ENCODE data around the gene NETO1. TPM values are rescaled to one million over a fixed set of nuclear protein-coding genes. Genes with fewer than 3 reads are reported as not detected.

NETO1 gene
- total and polyA plus RNA-seq, 8 donors, result 0.14 to 0.59 (median 0.36) TPM; not detected in 4

DNA sequence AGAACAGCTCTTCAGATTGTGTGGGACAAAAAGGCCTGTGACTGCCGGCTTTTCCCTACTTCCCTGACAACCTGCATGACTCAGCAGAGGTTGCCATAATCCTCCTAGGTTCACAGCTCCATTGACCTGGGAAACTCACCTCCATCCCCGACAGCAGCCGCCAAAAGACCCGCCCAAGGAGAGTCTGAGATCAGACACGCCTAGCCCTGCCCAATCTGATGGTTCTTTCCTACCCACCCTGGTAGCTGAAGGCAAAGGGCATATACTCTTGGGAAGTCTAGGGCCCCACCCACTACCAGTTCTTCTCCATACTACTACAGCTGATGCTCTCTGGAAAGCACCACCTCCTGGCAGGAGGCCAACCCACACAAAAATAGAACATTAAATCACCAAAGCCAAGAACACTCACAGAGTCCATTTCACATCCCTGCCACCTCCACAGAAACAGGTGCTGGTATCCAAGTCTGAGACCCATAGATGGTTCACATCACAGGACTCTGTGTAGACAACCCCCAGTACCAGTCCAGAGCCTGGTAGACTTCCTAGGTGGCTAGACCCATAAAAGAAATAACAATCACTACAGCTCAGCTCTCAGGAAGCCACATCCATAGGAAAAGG lies 140.6 kb downstream of the NETO1 start:
- H3K4me3 ChIP-seq, result no peak overlapping the region
- no peaks in the 10 kb centered on the region for H3K27me3 ChIP-seq
- no peak for ATAC-seq
- intact Hi-C loops (cut with DNase I), result no loop called here
- no peaks in the 10 kb centered on the region for H3K36me3 ChIP-seq
- no peak for DNase-seq
- TF ChIP-seq CTCF (IDR thresholded peaks at IDR 0.05), result no peak
- H3K9me3 ChIP-seq, result peaks cover 0 to 4% of the 10 kb centered on the region in 2 donors
- no peaks in the 10 kb centered on the region for H3K4me1 ChIP-seq
- no peak overlapping the region for H3K27ac ChIP-seq

DNA sequence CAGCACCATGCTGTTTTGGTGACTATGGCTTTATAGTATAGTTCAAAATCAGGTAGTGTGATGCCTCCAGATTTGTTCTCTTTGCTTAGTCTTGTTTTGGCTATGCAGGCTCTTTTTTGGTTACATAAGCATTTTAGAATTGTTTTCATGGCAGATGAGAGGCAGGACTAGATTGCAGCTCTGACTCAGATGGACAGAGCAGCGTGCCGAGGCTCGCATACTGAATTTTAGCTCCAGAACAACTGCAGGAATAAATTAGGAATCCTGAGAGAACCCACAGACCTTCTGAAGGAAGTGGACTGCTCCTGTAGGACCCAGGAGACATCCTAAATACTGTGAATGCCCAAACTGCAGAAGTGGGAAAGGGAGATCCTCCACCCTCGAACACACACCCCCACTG lies 141.6 kb downstream of the NETO1 start:
- no peak for TF ChIP-seq CTCF (IDR thresholded peaks at IDR 0.05)
- DNase-seq, result no peak
- H3K4me1 ChIP-seq, result no peaks in the 10 kb centered on the region
- H3K27ac ChIP-seq, result no peak overlapping the region
- no peaks in the 10 kb centered on the region for H3K27me3 ChIP-seq
- H3K36me3 ChIP-seq, result no peaks in the 10 kb centered on the region
- H3K9me3 ChIP-seq, result peaks cover 0 to 4% of the 10 kb centered on the region in 2 donors
- intact Hi-C loops (cut with DNase I), result no loop called here
- no peak overlapping the region for H3K4me3 ChIP-seq
- ATAC-seq, result no peak

- Histone ChIP-seq H3K27ac (no peak overlapping the region), H3K4me1 (no peaks in the 10 kb centered on the region), H3K9me3 (no peaks in the 10 kb centered on the region), H3K27me3 (no peaks in the 10 kb centered on the region), H3K36me3 (no peaks in the 10 kb centered on the region), H3K4me3 (no peak overlapping the region)
- intact Hi-C loops (cut with DNase I), result no loop called here
- DNase-seq (no peak), ATAC-seq (no peak)
- TF ChIP-seq CTCF (IDR thresholded peaks at IDR 0.05), result no peak
Observed at GRCh38 chr18:72721330-72721729, 146.5 kb downstream of the NETO1 start.

GRCh38 chr18:72720116-72720515 lies 147.7 kb downstream of the NETO1 start:
- TF ChIP-seq CTCF (IDR thresholded peaks at IDR 0.05), result no peak
- no peak for ATAC-seq
- Histone ChIP-seq H3K9me3 (no peaks in the 10 kb centered on the region), H3K27me3 (no peaks in the 10 kb centered on the region), H3K4me3 (no peak overlapping the region), H3K36me3 (no peaks in the 10 kb centered on the region), H3K27ac (no peak overlapping the region), H3K4me1 (no peaks in the 10 kb centered on the region)
- DNase-seq, result no peak
- intact Hi-C loops (cut with DNase I), result no loop called here

DNA sequence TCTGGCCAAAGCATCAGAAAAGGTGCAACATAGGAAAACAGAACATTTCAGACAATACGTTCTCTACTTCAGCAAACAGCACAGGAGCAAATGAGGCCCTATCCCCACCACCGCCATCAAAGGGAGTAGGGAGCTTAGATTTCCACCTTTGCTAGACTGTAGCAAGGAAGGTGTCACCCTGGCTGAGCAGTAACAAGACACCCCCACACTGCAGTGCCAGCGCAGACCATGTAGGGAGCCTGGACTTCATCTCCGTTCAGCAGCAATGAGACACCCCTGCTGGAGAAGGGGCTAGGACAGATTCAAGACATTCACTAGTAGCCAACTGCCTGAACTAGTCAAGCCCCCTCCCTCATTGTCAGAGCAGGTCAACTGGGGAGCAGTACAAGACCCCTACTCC lies 163.6 kb downstream of the NETO1 start:
- Histone ChIP-seq H3K27me3 (no peaks in the 10 kb centered on the region), H3K27ac (no peak overlapping the region), H3K9me3 (no peaks in the 10 kb centered on the region), H3K4me3 (no peak overlapping the region), H3K4me1 (no peaks in the 10 kb centered on the region), H3K36me3 (no peaks in the 10 kb centered on the region)
- ATAC-seq (no peak), DNase-seq (no peak)
- TF ChIP-seq CTCF (IDR thresholded peaks at IDR 0.05), result no peak
- intact Hi-C loops (cut with DNase I), result no loop called here

Data from left lung (tissue), 10 donors.